Mesenchymal stem cell (in vitro differentiated cells and primary cell): ENCODE measurements around the gene CUX1.
"Not testable (repeated sequence)": the region's sequence is repeated elsewhere in the genome, so short reads cannot be mapped to it uniquely, and the experiment has no call there.

Source experiments
- DNase-seq: peaks from one replicate; pipeline ENCODE4 v3.0.0-alpha.2; 2013
- H2AFZ ChIP-seq: one replicate; pipeline ENCODE4 v1.6.1; 2013; ENCODE audit warnings: low read depth, mild to moderate bottlenecking, control low read depth, inconsistent platforms, low read length, moderate library complexity
- H2AK5ac ChIP-seq: 2 replicates; pipeline ENCODE4 v1.6.1; 2013; ENCODE audit warnings: low read length, moderate library complexity, mild to moderate bottlenecking, inconsistent platforms; ENCODE audit not compliant: severe bottlenecking
- H2BK120ac ChIP-seq: one replicate; pipeline ENCODE4 v1.6.1; 2013; ENCODE audit warnings: low read depth, mild to moderate bottlenecking, inconsistent platforms, low read length, moderate library complexity
- H2BK12ac ChIP-seq, 2 experiments: one replicate each; pipeline ENCODE4 v1.6.1; 2013; ENCODE audit warnings: inconsistent platforms in 2 of 2, low read length in 2 of 2, mild to moderate bottlenecking in 2 of 2, moderate library complexity in 2 of 2, control low read depth in 1 of 2
- H2BK15ac ChIP-seq: one replicate; pipeline ENCODE4 v1.6.1; 2013; ENCODE audit warnings: mild to moderate bottlenecking, low read depth, inconsistent platforms; ENCODE audit not compliant: poor library complexity, severe bottlenecking
- H2BK5ac ChIP-seq: 2 replicates; pipeline ENCODE4 v1.6.1; 2013; ENCODE audit warnings: low read depth, mild to moderate bottlenecking, low read length, control low read depth, inconsistent platforms; ENCODE audit not compliant: poor library complexity, severe bottlenecking
- H3K14ac ChIP-seq, 2 experiments: one replicate each; pipeline ENCODE4 v1.6.1; 2013; ENCODE audit warnings: inconsistent platforms in 2 of 2, low read length in 2 of 2, control low read depth in 1 of 2, mild to moderate bottlenecking in 1 of 2, moderate library complexity in 1 of 2
- H3K18ac ChIP-seq, 2 experiments: one replicate each; pipeline ENCODE4 v1.6.1; 2013; ENCODE audit warnings: inconsistent platforms in 2 of 2, low read length in 2 of 2, control low read depth in 1 of 2, low read depth in 1 of 2, mild to moderate bottlenecking in 1 of 2
- H3K23ac ChIP-seq, 2 experiments: one replicate each; pipeline ENCODE4 v1.6.1; 2013; ENCODE audit warnings: inconsistent platforms in 2 of 2, low read length in 2 of 2, mild to moderate bottlenecking in 2 of 2, moderate library complexity in 2 of 2, control low read depth in 1 of 2
- H3K27ac ChIP-seq: 2 replicates; pipeline ENCODE4 v1.5.1; 2013; ENCODE audit warnings: mild to moderate bottlenecking, moderate library complexity, low read length, control low read depth, inconsistent platforms; ENCODE audit not compliant: poor library complexity, severe bottlenecking
- H3K27me3 ChIP-seq, 2 experiments: 2 replicates each; pipeline versions ENCODE4 v1.6.1 to v1.7.0; 2013; ENCODE audit warnings: low read length in 2 of 2, mild to moderate bottlenecking in 2 of 2, moderate library complexity in 2 of 2, control low read depth in 1 of 2, inconsistent platforms in 1 of 2; ENCODE audit not compliant: control insufficient read depth in 1 of 2, insufficient read depth in 1 of 2
- H3K36me3 ChIP-seq, 2 experiments: 2 replicates each; pipeline versions ENCODE4 v1.6.1 to v1.7.0; 2013; ENCODE audit warnings: low read length in 2 of 2, control low read depth in 1 of 2, inconsistent platforms in 1 of 2, low read depth in 1 of 2, mild to moderate bottlenecking in 1 of 2; ENCODE audit not compliant: insufficient read depth in 2 of 2, control insufficient read depth in 1 of 2
- H3K4ac ChIP-seq, 2 experiments: one replicate each; pipeline ENCODE4 v1.6.1; 2013; ENCODE audit warnings: inconsistent platforms in 2 of 2, low read length in 2 of 2, mild to moderate bottlenecking in 2 of 2, moderate library complexity in 2 of 2, control low read depth in 1 of 2, low read depth in 1 of 2
- H3K4me1 ChIP-seq: 2 replicates; pipeline ENCODE4 v1.6.1; 2013; ENCODE audit warnings: low read depth, low read length, control low read depth; ENCODE audit not compliant: control insufficient read depth, insufficient read depth
- H3K4me2 ChIP-seq: 2 replicates; pipeline ENCODE4 v1.6.1; 2013; ENCODE audit warnings: low read length, mild to moderate bottlenecking, inconsistent platforms; ENCODE audit not compliant: poor library complexity, severe bottlenecking
- H3K4me3 ChIP-seq, 2 experiments: 2 replicates each; pipeline versions ENCODE4 v1.5.1 to v1.7.0; 2013; ENCODE audit warnings: low read length in 2 of 2, mild to moderate bottlenecking in 2 of 2, control low read depth in 1 of 2, low read depth in 1 of 2; ENCODE audit not compliant: insufficient read depth in 1 of 2
- H3K79me1 ChIP-seq: replicated peaks from 2 replicates; pipeline ENCODE4 v1.6.1; 2013; ENCODE audit warnings: mild to moderate bottlenecking, control low read depth, low read length, inconsistent platforms; ENCODE audit not compliant: poor library complexity, severe bottlenecking
- H3K9ac ChIP-seq: 2 replicates; pipeline ENCODE4 v1.7.0; 2013; ENCODE audit warnings: mild to moderate bottlenecking, low read length, moderate library complexity
- H3K9me3 ChIP-seq: 2 replicates; pipeline ENCODE4 v1.7.0; 2013; ENCODE audit warnings: mild to moderate bottlenecking, low read length; ENCODE audit not compliant: control insufficient read depth
- H4K8ac ChIP-seq: one replicate; pipeline ENCODE4 v1.6.1; 2013; ENCODE audit warnings: inconsistent platforms, mild to moderate bottlenecking, low read length, moderate library complexity
- H4K91ac ChIP-seq: one replicate; pipeline ENCODE4 v1.6.1; 2013; ENCODE audit warnings: mild to moderate bottlenecking, low read length, inconsistent platforms
- WGBS: methylation state at CpG from one replicate; pipeline ENCODE4 v1.1.7; 2013; ENCODE audit warnings: mixed read lengths; 5-methylcytosine and 5-hydroxymethylcytosine counted together

The CUX1 gene

DNA sequence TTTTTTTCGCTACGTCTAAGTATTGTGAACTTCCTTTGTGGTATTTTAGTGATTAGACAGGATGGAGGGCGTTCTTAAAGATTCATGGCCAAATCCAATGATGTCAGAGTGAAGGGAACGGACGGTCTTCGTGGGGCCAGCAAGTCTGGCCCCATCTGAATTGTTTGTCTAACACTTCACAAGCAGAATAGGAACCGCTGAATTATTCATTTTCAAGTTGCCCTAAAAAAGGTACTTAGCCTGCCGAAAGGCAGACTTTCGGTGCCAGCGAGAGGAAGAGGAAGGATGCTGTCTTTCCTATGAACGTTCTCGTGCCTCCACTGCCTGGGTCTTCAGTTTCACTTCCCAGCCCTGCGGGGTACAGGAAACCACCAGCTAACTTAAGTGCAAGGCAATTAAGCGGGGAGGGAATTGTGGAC lies 323.5 kb downstream of the CUX1 start:
- H4K8ac ChIP-seq: no peak overlapping the region
- H3K27ac ChIP-seq: no peak overlapping the region
- no peaks in the 10 kb centered on the region for H3K9me3 ChIP-seq
- no peak overlapping the region for H2BK120ac ChIP-seq
- no peak for DNase-seq
- H2BK15ac ChIP-seq: no peak overlapping the region
- H3K4me3 ChIP-seq: no peak overlapping the region
- no peak overlapping the region for H2BK12ac ChIP-seq
- H2AFZ ChIP-seq: no peak overlapping the region
- 96% methylated on average over 14 of the region's 14 CpGs for WGBS
- no peak overlapping the region for H3K14ac ChIP-seq
- H3K23ac ChIP-seq: no peak overlapping the region
- H3K27me3 ChIP-seq: no peaks in the 10 kb centered on the region
- no peak overlapping the region for H3K4me2 ChIP-seq
- no peak overlapping the region for H3K9ac ChIP-seq
- H3K18ac ChIP-seq: no peak overlapping the region
- H3K4me1 ChIP-seq: no peaks in the 10 kb centered on the region
- no peak overlapping the region for H4K91ac ChIP-seq
- H2AK5ac ChIP-seq: no peak overlapping the region
- H3K36me3 ChIP-seq: peaks cover 4% of the 10 kb centered on the region in 2 experiments
- H2BK5ac ChIP-seq: no peak overlapping the region
- no peak overlapping the region for H3K4ac ChIP-seq
- H3K79me1 ChIP-seq: peaks cover 7% of the 10 kb centered on the region

GRCh38 chr7:102142433-102142832 lies 325.0 kb downstream of the CUX1 start:
- H3K36me3 ChIP-seq, H3K4ac ChIP-seq, H3K27ac ChIP-seq, H2BK120ac ChIP-seq, H3K4me3 ChIP-seq, H3K9ac ChIP-seq, H2AFZ ChIP-seq, H3K27me3 ChIP-seq, H3K23ac ChIP-seq, H4K8ac ChIP-seq, H3K9me3 ChIP-seq, H2BK15ac ChIP-seq, H3K4me1 ChIP-seq, H2BK12ac ChIP-seq, H2BK5ac ChIP-seq, H3K18ac ChIP-seq, H3K4me2 ChIP-seq, DNase-seq, H4K91ac ChIP-seq, H3K79me1 ChIP-seq, H3K14ac ChIP-seq, H2AK5ac ChIP-seq: not testable (repeated sequence)
- WGBS: 95% methylated on average over 3 of the region's 3 CpGs

DNA sequence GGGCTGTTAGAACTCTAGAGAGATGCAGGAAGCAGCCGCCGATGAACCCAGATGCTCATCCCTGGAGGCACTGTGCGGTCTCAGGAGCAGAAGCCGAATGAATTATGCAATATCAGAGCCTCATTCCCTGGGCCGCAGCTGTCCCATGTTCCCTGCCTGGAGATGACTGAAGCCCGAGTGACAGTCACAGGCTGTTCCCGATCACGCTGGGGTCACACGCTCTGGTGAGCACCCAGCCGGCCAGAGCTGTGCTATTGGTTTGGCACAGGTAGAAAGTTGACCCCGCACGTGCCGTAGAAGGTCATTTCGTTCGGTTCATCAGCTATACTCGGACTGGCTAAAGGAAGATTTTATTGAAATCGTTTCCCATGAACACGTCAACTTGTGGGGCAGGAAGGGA lies 328.7 kb downstream of the CUX1 start:
- DNase-seq: no peak
- Histone ChIP-seq H2BK12ac (no peak overlapping the region), H2BK15ac (no peak overlapping the region), H4K91ac (no peak overlapping the region), H3K27me3 (no peaks in the 10 kb centered on the region), H3K36me3 (peaks cover 0 to 12% of the 10 kb centered on the region in 2 experiments), H4K8ac (no peak overlapping the region), H2BK120ac (no peak overlapping the region), H3K4me1 (peaks cover 1% of the 10 kb centered on the region), H3K9me3 (no peaks in the 10 kb centered on the region), H3K9ac (no peak overlapping the region), H3K23ac (no peak overlapping the region), H3K4ac (no peak overlapping the region), H3K14ac (no peak overlapping the region), H3K18ac (no peak overlapping the region), H3K79me1 (peaks cover 8% of the 10 kb centered on the region), H2BK5ac (no peak overlapping the region), H3K4me2 (no peak overlapping the region), H2AK5ac (no peak overlapping the region), H3K4me3 (no peak overlapping the region), H2AFZ (no peak overlapping the region), H3K27ac (no peak overlapping the region)
- 96% methylated on average over 18 of the region's 18 CpGs for WGBS

DNA sequence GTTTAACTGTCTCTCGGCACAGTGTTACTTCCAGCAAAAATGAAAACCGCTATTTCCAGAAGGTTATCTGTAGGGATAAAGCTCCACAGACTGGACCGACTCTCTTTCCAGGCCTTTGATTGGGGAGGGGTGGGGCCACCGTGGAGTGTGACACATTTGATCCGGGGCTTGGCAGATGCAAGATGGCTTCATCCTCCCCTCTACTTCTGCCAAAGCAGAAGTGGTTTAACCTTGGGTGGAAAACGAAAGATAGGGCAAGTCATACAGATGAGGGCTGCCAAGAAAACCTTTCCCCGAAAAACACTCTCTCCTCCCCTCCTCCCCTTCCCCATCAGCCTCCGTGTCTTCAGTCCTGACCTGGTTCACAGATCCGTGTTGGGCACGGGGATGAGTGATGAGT lies 329.6 kb downstream of the CUX1 start:
- Histone ChIP-seq H3K4me2 (no peak overlapping the region), H3K14ac (no peak overlapping the region)

More for the DNA sequence above, 329.6 kb downstream of the CUX1 start:
- H3K27me3 ChIP-seq: no peaks in the 10 kb centered on the region
- peaks cover 0 to 10% of the 10 kb centered on the region in 2 experiments for H3K36me3 ChIP-seq
- H3K9me3 ChIP-seq: no peaks in the 10 kb centered on the region
- no peak overlapping the region for H2AK5ac ChIP-seq
- no peak overlapping the region for H2BK5ac ChIP-seq
- peak overlapping the region; percentile 13 for H3K9ac ChIP-seq
- no peak overlapping the region for H2BK120ac ChIP-seq
- H3K79me1 ChIP-seq: peaks cover 7% of the 10 kb centered on the region
- H2AFZ ChIP-seq: no peak overlapping the region
- no peak overlapping the region for H3K23ac ChIP-seq
- H3K4ac ChIP-seq: no peak overlapping the region
- 96% methylated on average over 8 of the region's 10 CpGs for WGBS
- H2BK12ac ChIP-seq: no peak overlapping the region
- peak overlapping the region in 1 of 2 experiments; percentile 42 for H3K4me3 ChIP-seq
- no peak overlapping the region for H2BK15ac ChIP-seq
- H3K27ac ChIP-seq: no peak overlapping the region
- H3K4me1 ChIP-seq: peaks cover 2% of the 10 kb centered on the region
- no peak overlapping the region for H4K8ac ChIP-seq
- DNase-seq: no peak
- H4K91ac ChIP-seq: no peak overlapping the region
- H3K18ac ChIP-seq: no peak overlapping the region
